ENCODE results near the gene DOCK1.
A peak's percentile ranks its signal among the peaks of the same experiment; 100 is the strongest.
"Not testable (repeated sequence)": the region's sequence is repeated elsewhere in the genome, so short reads cannot be mapped to it uniquely, and the experiment has no call there.

Gene DOCK1

DNA sequence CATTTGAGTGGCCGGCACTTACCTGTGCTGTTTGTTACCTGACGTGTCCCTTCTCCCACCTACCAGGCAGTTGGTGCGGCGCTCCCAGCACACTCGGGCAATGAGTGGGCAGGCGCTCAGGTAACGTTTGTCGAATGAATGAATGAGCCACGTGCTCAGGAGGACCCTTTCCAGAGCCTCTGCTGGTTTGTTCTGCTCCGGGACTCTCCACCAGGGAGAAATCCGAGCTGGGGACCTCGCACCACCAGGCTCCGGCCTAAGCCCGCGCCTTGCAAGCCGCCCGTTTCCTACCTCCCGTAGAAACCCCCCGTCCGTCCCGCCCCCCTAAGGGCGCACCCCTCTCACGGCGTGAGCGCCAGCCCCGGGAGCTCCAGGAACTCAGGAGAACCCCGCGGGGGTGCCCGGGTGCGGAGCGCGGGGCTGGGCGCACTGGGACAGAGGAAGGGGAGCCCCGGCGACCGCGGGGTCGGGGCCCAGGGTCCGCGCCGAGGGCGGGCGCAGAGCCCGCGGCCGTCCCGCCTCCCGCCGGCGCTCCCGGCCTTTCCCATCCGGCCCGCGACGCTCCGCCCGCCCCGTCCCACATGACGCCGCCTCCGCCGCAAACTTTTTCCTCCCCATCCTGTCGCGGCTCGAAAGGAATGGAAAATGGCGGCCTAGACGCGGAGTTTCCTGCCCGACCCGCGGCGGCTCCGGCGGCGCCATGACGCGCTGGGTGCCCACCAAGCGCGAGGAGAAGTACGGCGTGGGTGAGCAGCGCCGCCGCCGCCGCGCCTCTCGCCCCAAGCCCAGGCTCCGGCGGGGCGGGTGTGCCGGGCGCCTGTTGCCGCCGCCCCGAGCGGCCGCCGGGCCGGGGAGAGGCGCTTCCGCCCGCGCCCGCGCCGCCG is at the start of gene DOCK1:
Gene DOCK1, plus strand, starts transcription at position 611 of the 884 bp plus-strand sequence. Its CDS starts 90 bp downstream, at position 701.
- peak; percentile 30 for DNase-seq

- DNase-seq = no peak
These were observed 47.9 kb upstream of the DOCK1 start for GRCh38 chr10:126857178-126857806.

DNA sequence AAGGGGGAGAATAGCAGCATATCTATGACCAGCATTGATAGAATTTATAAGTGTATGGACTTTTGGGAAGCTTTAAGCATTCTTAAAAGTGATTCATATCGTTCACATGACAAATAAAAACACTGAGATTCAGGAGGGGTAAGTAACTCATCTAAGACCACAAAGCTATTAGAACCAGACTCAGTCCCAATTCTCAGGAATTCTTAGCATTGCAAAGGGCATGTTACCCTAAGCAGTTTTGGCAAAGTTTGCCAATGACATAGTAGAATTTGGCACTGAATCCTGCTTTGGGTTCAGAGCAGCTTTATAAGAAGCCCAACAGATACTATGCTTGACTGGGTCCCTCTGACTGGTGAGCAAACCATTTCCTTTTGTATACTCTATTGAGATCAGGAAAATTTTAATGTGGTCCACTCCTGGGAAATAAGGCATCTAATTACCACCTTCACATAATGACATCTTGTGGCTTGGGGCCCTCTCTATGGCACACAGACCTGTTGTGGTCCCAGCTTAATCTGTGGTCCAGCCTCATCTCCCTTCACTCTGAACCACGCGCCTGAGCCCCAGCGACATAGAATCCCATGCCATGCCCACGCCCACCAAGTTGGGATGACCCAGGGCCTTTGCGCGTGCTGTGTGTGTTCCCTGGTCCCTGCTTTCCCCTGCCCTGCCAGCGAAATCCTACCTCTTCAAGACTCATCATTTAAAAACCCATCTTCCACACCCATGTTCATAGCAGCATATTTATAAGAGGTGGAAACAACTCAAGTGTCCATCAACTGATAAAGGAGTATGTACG is 37.5 kb upstream of the DOCK1 start:
- DNase-seq = no peak

GRCh38 chr10:126868371-126868770 is 36.9 kb upstream of the DOCK1 start:
- DNase-seq = no peak

GRCh38 chr10:126872135-126872534 is 33.1 kb upstream of the DOCK1 start:
- DNase-seq = no peak

DNA sequence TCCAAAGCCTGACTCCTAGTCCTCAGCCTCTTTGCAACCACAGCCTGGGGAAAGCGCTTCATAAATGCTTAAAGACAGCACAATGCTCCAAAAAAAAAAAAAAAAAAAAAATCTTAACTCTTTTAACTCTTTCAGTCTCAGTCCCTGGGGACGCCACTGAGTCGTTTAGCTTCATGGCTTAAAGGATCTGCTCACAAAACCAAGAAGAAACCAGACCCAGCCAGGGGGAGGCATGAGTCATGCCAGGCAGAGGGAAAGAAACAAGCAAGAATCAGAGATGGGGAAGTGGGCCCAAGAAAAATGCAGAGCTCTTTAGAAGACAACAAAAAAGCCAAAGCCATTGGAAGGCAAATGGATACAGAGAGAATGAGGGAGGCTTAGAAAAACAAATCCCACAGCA is 32.5 kb upstream of the DOCK1 start:
- no peak for DNase-seq

GRCh38 chr10:126876456-126876855 is 28.8 kb upstream of the DOCK1 start:
- DNase-seq = no peak

GRCh38 chr10:126877390-126877789 is 27.8 kb upstream of the DOCK1 start:
- no peak for DNase-seq

DNA sequence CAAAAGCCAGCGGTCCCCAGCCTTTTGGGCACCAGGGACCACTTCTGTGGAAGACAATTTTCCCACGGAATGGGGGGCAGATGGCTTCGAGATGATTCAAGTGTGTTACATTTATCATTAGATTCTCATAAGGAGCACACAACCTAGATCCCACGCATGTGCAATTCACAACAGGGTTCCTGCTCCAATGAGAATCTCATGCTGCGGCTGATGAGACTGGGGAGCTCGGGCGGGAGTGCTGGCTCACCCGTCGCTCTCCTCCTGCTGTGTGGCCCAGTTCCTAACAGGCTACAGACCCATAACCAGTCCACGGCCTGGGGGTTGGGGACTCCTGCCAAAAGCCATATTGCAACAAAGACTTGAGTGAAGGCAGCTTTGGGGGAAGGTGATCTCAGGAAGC is 26.6 kb upstream of the DOCK1 start:
- no peak for DNase-seq

GRCh38 chr10:126880926-126881325 is 24.3 kb upstream of the DOCK1 start:
- DNase-seq = no peak

DNA sequence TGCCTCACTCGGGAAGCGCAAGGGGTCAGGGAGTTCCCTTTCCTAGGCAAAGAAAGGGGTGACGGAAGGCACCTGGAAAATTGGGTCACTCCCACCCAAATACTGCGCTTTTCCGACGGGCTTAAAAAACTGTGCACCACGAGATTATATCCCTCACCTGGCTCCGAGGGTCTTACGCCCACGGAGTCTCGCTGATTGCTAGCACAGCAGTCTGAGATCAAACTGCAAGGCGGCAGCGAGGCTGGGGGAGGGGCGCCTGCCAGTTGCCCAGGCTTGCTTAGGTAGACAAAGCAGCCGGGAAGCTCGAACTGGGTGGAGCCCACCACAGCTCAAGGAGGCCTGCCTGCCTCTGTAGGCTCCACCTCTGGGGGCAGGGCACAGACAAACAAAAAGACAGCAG is 23.2 kb upstream of the DOCK1 start:
- DNase-seq = not testable (repeated sequence)

- DNase-seq = peak; percentile 8
These were observed 16.8 kb upstream of the DOCK1 start for GRCh38 chr10:126888436-126888835.

DNA sequence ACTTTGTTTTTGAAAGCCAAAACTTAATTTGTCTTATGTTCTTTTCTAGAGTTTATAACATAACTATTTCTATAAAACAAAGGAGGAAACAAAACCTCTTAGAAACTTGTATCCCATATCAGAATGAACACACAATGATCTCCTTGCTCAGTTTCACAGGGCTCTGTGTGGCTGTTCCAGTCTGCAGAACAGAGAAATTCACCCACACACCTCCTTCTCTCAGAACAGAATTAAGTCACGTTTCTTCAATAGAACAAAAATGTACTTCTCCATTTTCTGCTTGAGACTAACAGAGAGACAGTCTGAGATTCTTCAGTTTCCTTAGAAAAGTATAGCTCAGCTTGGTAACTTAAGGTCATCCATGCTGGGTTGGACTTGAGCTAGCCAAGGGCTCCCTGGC is 15.8 kb upstream of the DOCK1 start:
- no peak for DNase-seq

DNA sequence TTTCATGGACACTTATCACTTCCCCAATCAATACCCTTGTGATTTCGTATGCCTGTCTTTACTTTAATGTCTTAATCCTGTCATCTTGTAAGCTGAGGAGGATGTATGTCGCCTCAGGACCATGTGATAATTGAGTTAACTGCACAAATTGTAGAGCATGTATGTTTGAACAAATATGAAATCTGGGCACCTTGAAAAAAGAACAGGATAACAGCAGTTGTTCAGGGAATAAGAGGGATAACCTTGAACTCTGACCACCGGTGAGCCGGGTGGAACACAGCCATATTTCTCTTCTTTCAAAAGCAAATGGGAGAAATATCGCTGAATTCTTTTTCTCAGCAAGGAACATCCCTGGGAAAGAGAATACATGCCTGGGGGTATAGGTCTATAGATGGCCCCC is 14.4 kb upstream of the DOCK1 start:
- DNase-seq = not testable (repeated sequence)

DNA sequence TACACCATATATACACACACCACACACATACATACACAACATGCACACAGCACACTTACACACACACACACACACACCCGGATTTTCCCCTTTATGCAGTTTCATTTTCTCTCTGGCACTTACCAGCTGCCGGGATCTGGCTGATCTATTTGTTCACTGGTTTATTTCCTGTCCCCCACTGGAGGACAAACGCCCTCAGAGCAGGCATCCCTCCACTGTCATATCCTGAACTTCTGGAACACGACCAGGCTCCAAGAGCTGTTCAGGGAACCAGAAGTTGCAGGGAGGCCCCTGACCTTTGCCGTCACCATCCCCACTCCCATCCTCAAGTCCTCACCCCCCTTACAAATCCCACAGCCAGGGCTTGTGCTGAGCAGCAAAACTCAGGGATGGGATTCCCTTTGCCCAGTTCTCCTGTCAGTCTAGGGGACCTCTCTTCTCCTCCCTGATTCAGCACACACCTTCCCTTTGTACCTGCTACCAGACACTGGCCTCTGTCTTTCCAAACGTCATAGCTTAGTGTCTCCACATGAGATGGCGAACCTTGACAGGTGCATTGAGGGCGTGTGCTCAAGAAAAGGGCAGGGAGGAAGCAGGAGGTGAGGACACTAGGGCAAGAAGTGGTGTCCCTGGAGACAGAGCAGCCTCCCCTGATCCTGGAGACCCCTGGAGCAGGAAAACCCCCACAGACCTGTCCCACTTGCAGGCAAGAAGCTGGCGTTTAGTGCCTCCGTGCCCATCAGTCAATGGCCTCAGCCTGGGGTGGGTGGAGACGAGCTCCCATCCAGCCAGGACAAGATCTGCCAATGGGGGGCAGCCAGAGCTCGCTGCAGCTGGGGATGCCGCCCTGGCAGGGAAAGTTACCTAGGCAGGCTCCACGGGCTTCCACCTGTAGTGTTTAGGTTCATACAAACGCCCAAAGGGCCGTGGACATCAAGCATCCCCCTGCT is 12.7 kb upstream of the DOCK1 start:
- DNase-seq = no peak

DNA sequence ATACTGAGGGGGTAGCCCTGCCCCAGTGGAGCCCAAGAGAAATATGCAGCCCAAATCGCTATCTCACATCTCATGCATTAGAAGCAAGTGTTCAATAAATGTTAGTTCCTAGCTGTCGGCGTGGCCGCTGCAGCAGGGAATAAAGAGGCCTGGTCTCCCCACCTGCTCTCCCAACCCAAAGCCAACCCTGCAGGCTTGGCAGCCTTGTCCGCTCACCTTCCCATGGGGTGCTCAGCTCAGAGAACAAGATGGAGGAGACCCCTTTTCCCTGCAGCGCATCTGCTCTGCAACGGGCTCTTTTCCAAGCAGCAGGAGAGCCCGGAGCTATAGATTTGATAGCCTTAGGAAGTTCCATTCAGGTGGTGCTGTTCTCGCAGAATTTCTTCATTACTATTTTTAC is 12.0 kb upstream of the DOCK1 start:
- DNase-seq = no peak

DNA sequence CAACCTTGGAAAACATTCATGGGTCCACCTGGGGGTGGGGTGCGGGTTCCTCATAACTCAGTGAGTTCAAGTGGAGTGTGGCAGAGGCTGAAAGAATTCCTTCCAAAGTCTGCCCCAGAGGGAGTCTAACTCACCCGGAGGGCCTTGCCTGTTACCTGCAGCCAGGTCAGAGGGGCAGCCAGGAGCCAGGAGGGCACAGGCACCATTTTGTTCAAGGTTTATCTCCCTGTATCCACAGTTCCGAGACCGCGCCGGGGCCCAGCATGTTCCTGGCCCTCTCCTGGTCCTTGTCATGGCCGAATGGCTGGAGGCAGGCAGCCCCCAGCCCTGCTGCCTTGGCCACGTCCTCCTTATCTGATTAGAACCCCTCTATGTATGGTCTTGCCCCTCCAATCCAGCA is 11.4 kb upstream of the DOCK1 start:
- DNase-seq = no peak

- DNase-seq = no peak
These were observed 9.9 kb upstream of the DOCK1 start for GRCh38 chr10:126895214-126895781.

- DNase-seq = no peak
These were observed 6.8 kb upstream of the DOCK1 start for GRCh38 chr10:126898460-126898859.

GRCh38 chr10:126899529-126899928 is 5.7 kb upstream of the DOCK1 start:
- DNase-seq = not testable (repeated sequence)

DNA sequence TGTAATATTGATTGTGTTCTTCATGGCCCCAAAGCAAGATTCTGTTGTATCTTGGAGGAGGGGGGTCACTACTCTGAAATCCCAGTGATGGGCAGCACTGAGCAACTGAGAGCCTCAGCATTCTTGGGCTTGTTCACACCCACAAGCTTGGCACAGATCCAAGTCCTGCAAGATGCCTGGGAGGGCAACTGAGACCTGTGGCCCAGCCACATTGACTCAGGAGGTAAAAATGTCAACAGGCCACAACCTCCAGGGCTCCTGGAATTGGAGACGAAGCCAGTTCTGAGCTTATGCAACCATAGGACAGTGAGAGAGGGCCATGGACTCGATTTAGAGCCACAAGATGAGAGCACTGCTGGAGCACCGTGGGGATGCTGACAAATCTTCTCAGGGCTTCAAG is 3.1 kb upstream of the DOCK1 start:
- no peak for DNase-seq

All from NCI-H2171 treated with DMSO at 0.1 percent for 48 hours (cell line).